Left hindlimb (tissue), 1 donor: ENCODE measurements around the gene FGF8.
A peak's percentile ranks its signal among the peaks of the same experiment; 100 is the strongest.

Source experiments
- DNase-seq: peaks from one replicate; pipeline ENCODE4 v3.0.0-alpha.2; 2018

Gene FGF8

DNA sequence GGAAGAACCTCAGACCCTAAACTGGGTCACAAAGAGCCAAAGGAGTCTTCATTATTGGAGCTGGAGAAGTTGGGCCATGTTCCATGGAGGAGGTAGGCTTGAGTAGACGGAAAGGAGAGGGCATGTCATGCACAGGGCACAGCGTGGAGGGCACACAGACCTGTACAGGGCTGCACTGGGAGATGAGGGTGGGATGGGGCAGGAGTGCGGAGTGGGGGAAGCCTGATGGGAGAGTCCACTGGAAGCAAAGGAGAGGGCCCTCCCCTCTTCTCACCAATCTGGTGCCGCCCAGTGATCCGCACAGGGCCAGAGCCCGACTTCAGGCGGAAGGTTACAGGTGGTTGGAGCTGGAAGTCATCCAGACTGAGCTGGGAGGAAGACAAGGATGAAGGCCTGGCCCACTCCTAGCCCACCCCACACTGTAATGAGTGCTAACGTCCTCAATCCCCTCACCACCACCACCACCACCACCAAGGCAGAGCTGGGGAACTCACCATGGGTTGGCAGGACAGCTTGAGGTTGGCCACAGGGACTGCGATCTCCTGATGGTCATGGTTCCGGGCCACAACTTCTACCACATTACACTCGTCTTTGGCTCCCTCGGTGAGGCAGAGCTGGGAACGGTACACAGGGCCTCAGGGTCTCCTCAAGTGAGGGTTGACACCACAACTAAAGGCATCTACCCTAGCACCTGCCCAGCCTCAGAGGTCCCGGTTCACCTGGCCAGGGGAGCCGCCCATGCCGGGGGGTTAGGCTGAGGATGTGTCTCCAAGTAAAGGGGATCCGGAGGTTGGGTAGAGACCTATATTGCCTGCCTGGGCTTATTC is 6.3 kb upstream of the FGF8 start:
- DNase-seq, result no peak

DNA sequence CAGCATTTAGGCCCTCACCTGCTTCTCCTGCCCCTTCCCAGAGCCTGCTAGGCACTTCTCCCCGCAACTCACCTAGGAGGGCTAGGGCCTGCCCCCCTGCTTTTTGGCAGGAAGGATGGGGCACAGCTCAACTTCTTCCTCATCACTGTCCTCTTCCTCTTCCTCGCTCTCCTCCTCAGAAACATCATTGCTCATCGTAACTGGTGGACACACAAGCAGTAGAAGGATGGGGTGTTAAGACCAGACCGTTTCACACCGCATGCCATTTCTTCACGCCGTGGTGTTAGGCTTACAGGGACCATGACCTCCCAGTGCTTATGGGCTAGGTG is 5.7 kb upstream of the FGF8 start:
- no peak for DNase-seq

- DNase-seq, result no peak
Observed at GRCh38 chr10:101780818-101781654, 5.1 kb upstream of the FGF8 start.

DNA sequence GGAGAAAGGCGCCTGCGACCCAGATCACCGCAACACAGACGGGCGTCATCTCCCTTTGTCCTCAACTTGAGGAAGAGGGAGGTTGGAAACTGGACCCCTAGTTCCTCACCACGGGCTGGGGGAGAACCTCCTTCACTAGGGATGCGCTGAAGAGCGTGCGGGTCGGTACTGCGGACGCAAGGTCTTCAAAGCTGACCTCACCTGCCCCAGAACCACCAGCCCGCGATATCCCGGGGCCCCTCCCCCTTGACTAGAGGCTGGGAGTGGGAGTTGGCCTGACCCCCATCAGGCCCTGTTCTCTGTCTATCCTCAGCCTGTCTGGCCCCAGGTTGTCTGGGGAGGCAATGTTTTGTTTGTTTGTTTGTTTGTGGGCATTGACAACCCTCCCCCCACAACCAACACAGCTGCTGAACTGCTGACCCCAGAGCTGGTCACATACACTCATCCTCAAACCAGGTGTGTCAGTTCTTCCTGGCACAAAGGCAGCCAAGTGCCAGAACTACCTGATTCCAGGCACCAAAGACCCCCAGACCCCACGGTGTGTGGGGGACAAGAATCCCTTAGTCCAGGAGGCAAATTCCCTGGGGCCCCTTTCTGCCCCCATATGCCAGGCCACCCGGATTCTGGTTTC is 4.4 kb upstream of the FGF8 start:
- DNase-seq, result no peak

- DNase-seq, result peak; percentile 73
Observed at GRCh38 chr10:101779544-101780186, 3.8 kb upstream of the FGF8 start.

DNA sequence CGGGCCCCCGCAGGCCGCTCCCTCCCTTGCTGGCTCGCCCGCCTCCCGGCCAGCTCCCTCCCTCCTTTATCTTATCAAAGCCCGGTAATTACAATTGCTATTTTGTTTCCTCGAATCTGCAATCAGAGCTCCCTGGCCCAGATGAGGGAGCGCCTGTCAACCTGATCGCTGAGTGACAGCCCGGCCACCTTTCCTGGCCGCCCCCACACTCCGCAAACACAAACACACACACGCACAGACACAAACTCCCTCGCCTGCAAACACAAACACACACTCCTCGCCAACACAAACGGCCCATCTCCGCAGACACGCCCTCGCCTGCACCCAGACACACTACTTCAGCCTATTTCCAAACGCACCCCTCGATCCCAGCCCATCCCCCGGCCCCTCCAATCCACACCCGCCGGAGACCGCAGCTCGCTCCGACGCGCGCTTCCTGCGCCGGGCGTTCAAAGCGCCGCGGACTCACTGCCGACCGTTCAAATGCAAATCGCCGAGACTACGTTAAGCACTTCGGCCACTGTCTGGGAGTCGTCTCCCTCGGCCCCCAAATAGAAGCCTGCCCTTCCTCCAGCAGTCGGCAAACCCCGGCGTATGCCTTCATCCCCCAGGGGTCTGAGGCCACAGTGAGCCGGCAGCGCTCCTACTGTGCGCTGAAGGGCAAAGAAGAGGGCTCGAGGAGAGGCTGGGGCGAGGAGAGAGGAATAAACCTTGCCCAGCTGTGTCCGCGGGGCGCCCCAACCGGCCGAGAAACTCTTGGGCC is 3.0 kb upstream of the FGF8 start:
- no peak for DNase-seq

GRCh38 chr10:101778151-101778780 is 2.4 kb upstream of the FGF8 start:
- DNase-seq, result no peak

GRCh38 chr10:101777619-101778145 is 1.8 kb upstream of the FGF8 start:
- DNase-seq, result no peak

DNA sequence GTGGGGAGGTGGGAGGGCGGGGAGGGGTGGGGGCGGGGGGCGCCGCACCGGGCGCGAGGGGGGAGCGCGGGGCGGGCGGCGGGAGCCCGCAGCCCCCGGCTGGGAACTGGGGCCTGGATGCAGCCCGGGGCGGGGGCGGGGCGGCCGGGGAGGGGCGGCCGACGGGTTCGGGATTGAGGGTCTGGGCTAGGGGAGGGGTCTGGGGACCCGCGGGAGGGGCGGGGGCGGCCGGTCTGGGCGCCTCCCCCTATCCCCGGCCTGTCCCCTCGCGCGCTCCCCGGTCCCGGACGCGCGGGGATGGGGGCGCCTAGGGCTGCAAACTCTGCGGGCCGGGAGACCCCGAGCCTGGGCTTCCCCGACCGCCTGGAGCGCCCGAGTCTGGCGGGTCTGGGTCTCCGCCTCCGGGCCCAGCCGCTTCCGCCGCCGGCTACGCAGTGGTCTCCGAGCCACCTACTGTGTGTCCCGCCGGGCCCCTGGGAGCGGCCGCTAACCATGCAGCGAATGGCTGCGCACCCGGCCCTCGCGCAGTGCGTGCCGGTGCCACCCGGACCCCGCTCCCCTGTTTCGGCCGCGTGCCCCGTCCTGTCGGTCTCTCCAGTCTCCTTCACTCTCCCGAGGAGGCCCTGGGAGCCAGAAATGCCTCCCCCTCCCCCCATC is 375 bp upstream of the FGF8 start:
- DNase-seq, result no peak

GRCh38 chr10:101774589-101775272 is 1.2 kb downstream of the FGF8 start:
- DNase-seq, result no peak

DNA sequence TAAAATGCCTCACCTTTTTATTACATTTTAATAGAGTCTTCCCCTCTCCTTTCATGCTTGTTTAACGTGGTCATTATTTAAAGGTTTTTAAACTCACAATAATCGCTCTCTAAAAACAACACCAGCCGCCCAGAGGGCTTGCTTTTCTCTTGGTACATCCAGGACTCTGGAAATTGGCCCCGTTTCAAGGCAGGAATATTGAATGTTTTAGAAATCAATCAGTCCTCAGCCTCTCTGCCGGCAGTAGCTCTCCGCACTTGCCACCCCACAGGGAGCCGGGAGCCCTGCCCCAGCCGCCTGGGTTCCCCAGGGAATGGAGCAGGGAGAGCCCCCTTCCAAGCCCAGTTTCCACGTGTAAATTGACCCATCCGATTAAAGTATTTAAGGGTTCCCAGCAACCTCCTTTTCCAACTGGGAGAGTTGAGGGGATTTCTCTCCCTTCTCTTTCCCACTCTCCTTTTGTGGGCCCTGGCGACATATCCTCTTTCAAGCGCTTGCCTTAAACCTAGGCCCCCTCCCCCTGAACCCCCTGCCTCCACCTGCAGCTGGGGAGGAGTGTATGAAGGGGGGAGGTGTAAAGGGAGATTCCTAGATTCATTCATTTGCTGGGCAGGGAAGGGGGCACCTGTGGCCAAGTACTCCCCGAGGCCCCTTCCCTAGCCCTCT is 1.9 kb downstream of the FGF8 start:
- DNase-seq, result no peak

DNA sequence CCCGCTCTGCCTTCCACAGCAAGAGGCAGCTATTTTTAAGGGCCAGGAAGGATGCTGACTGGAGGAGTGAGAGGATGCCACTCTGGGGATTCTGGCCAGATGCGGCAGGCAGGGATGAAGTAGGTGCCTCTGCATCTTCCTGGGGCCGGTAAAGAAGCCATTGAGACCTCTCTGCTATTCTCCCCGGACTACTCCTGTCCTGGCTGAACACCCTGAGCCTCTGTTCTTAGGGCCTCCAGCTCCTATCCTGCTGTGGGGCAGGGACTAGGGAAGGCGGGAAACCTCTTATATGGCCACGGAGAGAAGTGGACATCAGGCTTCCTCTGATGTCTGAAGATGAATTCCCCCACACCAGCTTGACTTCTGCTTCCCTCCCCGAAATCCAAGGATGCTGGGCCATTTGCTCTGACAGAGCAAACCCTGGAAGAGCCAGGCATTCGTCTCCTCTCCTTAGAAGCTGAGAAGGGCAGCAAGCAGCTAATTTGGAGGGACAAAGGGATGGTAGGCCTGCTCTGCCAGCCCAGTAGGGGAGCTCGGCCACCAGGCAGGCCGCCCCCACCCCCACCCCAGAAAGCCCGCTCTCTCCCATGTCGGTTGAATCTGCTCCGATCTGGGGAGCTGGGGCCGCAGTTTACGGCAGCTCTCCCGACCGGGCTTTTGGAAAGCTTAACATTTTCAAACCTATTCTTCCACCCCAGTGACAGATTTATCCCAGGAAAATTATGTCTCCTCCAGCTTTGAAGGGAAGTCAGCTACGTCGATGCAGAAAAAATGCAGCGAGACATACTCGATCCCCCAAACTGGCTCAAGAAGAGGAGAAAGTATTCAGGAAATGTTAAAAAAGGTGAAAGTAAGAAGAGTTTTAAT is 2.8 kb downstream of the FGF8 start:
- no peak for DNase-seq

DNA sequence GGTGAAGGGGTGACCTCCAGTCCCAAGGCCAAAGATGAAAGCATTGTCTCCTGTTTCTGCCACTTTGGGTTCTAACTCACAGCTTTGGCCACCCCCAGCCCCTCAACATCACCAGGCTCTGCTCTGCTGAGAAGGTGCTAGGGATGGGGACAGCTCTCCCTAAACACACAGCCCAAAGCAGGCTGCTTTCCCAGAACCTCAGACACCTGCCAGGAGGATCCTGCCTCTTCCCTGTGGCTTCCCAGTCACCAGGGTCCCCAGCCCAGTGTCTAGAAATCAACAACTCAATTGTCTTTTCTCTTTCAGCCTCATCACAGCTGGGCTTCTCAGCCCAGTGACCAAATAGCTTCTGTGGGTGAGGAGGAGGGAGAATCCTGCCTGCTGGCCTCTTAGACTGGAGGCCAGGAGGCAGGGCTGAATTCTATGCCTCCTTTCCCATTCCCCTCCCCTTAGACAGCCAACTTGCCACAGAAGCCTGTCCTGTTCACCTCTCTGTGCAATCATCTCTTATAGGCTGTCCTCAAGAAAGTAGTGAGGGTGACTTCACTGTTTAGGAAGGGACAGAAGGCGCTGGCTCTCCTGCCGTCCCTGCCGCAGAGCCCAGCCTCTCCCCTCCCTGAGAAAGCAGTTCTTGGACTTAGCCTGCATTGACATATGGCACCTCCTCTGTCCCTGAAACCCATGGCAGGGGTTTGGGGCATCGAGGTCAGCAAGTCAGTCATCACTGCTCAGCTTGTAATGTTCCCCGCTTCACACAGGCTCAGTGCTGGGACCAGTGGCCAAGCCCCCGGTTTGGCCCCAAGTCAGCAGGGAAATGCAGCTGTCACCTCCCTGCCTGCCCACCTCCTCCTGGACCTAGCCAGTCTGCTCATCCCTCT is 3.7 kb downstream of the FGF8 start:
- DNase-seq, result no peak

- no peak for DNase-seq
Observed at GRCh38 chr10:101771380-101771779, 4.5 kb downstream of the FGF8 start.

GRCh38 chr10:101770331-101771215 is 5.3 kb downstream of the FGF8 start:
- no peak for DNase-seq

- no peak for DNase-seq
Observed at GRCh38 chr10:101769541-101770180, 6.3 kb downstream of the FGF8 start.
